Esophagus muscularis mucosa (tissue), 4 donors: ENCODE results near the gene TKTL1.

Experiments
- CTCF ChIP-seq, 3 experiments: fragments of 200-600 bp in 2 of 3; fragments of 450-650 bp in 1 of 3; sonication (generic) in 2 of 3; IDR thresholded peaks; one replicate each; pipeline ENCODE4 v1.5.1; 2017 to 2019; ENCODE audit warnings: antibody characterized with exemption in 3 of 3, mild to moderate bottlenecking in 2 of 3, moderate library complexity in 1 of 3
- EP300 ChIP-seq: sonication (generic); formaldehyde crosslinking; IDR thresholded peaks from one replicate; pipeline ENCODE4 v1.6.1; 2017; ENCODE audit warnings: antibody characterized with exemption
- POLR2A ChIP-seq: fragments of 450-650 bp; IDR thresholded peaks from one replicate; pipeline ENCODE4 v1.6.1; 2017; ENCODE audit warnings: antibody characterized with exemption, moderate library complexity, mild to moderate bottlenecking, low read depth

DNA sequence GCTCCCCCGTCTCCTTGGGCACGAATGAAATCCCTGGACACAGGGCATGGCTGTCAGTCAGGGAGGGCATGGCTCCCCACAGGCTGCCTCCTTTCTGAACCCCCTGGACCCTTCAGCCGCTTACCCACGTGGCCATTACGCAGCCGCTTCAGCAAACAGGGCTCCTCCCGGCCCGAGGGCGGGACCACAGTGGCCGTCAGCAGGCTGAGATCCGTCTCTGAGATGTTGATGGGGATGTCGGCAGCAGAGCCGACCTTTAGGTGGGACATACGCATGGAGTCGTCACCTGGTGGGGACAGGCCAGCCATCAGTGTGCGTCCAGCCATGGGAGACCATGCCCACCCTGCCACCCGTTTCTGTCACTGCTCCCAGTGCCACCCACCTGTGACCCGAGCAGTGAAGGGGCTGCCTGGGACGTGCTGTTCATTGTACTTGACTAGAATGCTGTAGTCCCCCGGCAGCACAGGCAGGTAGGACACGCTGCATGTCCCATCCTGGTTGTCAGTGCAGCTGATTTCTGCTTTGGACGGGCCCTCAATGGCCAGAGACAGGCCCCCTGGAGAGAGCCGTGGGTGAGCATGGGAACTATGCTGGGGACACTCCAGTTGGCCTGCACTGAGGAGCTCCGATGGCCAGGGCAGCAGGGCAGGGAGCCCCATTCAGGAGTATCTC lies 57.7 kb downstream of the TKTL1 start:
- TF ChIP-seq CTCF (IDR thresholded peaks at IDR 0.05): no peak
- TF ChIP-seq EP300: no peak
- TF ChIP-seq POLR2A: no peak
